HTERT RPE-1 (cell line): ENCODE results near the gene SH3PXD2B.
"Not testable (repeated sequence)": the region's sequence is repeated elsewhere in the genome, so short reads cannot be mapped to it uniquely, and the experiment has no call there.

Experiments
- in situ Hi-C: fragments of 300-500 bp; cut with MboI; formaldehyde crosslinking; loops from 4 replicates; pipeline ENCODE4 v1.14.3; 2020; ENCODE audit warnings: low sequenced_read_pairs

Gene SH3PXD2B

DNA sequence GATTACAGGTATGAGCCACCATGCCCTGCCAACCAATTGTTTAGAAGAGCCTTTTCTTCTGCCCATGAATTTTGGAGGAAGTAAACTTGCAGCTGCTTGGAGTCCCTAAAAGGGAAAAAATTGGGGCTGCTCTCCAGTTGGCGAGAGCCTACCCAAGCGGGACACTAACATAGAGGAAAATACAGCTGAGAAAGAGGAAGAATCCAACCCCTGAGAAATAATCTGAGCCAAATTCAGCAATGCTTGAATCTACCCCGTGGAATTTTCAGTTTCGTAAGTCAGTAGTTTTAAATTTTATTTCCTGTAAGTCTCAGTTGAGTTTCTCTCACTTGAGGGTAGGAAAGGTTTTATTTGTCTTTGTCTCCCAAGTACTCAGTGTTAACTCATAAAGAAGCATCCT lies 140.4 kb downstream of the SH3PXD2B start:
- in situ Hi-C loops: no loop called here

DNA sequence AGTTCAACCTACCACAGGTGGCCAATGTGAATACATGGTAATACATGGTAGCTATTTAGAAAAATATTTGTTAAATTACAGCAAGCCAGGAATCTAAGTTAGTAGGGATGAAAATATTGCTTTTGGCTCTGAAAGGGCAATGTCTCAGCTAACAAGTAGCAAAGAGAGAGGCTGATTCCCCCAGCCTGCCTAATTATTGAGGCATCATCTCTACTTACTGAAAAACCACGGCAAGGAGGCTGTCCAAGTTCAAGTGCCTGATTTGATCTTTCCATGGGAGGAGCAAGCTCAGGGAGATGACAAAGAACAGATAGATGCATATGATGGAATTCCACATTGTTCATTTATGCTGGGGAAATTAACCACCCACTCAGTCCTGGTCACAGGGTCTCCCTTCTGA lies 142.0 kb downstream of the SH3PXD2B start:
- in situ Hi-C loops: no loop called here

GRCh38 chr5:172311605-172312004 lies 142.7 kb downstream of the SH3PXD2B start:
- in situ Hi-C loops: no loop called here

DNA sequence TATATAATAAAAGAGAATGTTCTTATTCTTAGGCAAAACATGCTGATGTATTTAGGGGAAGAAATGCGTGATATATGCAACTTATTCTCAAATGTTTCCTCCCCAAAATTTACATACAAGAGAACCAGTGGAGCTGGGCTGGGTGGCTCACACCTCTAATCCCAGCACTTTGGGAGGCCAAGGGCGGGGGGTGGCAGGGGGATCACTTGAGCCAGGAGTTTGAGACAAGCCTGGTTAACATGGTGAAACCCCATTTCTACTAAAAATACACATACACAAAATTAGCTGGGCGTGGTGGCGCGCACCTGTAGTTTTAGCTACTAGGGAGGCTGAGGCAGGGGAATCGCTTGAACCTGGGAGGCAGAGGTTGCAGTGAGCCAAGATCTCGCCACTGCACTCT lies 143.3 kb downstream of the SH3PXD2B start:
- in situ Hi-C loops: no loop called here

DNA sequence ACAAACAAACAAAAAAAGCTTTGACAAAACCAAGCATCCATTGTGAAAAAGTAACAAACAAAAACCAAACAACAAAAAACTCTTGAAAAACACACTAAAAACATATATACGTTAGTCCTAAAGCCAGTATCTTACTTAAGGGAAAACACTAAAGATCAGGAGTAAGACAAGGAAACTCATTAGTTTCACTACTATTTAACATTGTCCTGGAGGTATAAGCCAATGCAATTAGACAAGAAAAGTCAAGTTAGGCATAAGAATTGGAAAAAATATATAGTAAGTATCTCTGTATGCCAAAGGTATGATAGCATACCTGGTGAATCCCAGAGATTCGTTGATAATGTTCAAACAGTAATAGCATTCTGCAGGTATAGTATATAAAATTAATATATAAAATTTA lies 148.9 kb downstream of the SH3PXD2B start:
- in situ Hi-C loops: no loop called here

DNA sequence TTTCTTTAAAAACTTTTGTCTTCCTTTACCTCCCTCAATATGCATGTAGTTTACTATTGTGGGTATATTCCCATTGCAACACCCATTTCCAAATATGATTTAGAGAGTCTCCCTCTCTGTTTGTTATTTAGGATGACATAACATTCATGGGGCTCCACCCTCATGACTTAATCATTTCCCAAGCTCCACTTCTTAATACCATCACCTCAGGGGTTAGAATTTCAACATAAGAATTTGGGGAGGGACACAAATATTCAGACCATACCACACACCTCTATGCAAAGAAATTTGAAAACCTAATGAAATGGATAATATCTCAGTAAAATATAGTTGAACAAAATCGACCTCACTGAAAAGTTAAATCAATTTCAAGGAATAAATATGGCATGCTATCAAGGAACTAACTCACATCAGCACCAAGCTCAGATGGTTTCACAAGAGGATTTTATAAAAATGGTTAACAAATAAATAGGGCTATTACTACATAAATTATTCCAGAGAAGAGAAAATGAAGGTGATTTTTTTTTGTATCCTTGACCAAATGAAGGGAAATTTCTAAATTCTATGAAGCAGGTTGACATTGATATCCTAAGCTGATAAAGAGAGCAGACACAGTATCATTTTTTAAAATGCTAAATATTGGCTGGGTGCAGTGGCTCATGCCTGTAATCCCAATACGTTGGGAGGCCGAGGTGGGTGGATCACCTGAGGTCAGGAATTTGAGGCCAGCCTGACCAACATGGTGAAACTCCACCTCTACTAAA lies 150.6 kb downstream of the SH3PXD2B start:
- in situ Hi-C loops: no loop called here

DNA sequence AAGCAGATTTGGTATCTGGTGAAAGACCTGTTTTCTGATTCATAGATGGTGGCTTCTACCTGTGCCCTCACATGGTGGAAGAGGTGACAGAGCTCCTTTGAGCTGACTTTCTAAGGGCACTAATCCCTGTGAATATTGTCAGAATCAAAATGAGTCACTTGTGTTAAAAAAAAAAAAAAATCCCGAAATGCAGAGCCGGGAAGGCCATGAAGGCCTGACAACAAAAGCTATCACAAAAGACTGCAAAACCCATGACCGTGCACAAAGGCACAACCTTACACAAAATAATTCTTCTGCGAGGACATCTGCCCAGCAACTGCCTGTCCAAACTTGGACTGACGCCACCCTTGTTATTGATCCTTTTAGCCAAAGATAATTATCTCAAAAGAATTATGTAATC lies 151.2 kb downstream of the SH3PXD2B start:
- in situ Hi-C loops: no loop called here

- in situ Hi-C loops: no loop called here
Observed at GRCh38 chr5:172302047-172302710, 152.1 kb downstream of the SH3PXD2B start.

- in situ Hi-C loops: no loop called here
Observed at GRCh38 chr5:172299916-172300439, 154.3 kb downstream of the SH3PXD2B start.

DNA sequence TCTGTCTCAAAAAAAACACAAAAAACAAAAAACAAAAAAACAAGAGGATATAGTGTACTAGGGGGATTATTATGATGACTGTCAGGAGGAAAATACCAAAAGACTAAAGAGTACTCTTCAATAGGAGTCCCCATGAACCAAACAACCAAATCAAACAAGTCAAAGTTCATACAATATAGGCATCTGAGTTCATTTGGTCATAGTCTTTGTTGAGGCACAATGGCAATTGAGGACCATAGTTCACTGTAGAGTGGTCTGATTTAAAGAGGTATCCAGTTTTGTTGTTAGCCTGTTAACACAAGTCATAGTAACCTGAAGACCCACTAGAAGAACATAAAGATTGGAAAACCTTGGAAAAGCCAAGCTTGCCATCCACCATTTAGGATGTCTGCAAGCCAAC lies 159.5 kb downstream of the SH3PXD2B start:
- in situ Hi-C loops: no loop called here

DNA sequence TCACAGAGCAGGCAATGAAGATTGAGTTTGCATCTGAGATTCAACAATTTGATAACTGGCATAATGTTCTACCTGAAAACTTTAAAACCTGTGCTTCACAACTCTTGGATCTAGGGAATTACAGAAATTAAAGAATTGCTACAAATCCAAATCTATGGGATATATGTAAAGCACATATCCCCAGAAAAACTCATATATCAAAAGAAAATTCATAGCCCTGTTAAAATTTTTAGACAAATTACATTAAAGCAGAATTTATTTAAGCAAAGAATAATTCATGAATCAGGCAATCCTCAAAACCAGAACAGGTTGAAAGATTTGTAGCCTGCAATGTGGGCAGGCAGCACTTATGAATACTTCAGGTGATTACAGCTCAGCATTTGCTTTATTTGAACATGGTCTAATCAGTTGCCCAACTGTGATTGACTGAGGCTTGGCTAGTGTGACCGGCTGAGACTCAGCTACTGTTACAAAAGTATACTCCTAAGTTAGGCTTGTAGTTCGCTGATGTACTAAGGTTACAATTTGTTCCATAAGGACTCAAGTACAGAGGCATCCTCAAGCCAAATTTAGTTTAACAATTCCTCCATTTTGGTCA lies 160.5 kb downstream of the SH3PXD2B start:
- in situ Hi-C loops: no loop called here

DNA sequence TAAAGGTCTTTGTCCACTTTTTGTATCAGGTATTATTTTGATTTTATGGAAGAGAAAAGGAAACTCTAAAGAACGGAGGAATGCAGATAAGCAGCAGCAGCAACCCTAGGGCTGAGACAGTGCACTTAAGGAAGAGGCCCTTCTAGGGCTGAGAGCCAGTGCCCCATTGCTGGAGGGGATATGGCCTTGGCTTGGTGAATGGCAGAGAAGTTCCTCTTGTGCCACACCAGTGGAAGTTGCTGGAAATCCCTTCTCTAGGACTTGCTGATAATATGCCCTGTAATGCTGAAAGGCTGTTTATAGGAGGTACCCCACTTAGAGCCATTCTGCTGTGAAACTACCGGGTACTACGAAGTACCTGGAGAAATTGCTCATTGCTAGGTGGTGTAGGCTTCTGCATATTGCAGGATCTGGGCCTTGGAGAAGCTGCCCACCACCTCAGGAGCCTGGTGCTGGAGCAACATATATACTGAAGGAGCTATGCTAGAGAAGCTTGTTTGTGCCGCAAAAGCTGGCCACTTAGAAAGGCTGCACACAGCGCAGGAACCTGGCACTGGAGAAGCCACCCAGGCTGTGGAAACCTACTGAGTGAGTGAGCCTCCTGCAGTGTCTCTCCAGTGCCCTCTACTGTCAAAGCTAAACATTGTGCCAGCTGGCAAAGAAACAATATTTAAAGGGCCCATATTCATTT lies 161.1 kb downstream of the SH3PXD2B start:
- in situ Hi-C loops: no loop called here

- in situ Hi-C loops: not testable (repeated sequence)
Observed at GRCh38 chr5:172291837-172292236, 162.5 kb downstream of the SH3PXD2B start.

GRCh38 chr5:172288465-172288864 lies 165.9 kb downstream of the SH3PXD2B start:
- in situ Hi-C loops: no loop called here

DNA sequence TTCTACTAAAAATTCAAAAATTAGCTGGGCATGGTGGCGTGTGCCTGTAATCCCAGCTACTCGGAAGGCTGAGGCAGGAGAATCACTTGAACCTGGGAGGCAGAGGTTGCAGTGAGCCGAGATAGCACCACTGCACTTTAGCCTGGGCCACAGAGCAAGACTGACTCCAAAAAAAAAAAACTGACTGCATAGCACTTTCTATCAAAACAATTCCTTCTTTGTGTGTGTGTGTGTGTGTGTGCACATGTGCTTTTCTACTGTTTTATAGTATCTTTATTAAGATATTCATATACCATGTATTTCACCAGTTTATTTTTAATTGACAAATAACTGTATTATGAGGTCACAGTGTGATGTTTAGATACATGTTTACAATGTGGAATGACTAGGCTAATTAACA lies 167.2 kb downstream of the SH3PXD2B start:
- in situ Hi-C loops: not testable (repeated sequence)

DNA sequence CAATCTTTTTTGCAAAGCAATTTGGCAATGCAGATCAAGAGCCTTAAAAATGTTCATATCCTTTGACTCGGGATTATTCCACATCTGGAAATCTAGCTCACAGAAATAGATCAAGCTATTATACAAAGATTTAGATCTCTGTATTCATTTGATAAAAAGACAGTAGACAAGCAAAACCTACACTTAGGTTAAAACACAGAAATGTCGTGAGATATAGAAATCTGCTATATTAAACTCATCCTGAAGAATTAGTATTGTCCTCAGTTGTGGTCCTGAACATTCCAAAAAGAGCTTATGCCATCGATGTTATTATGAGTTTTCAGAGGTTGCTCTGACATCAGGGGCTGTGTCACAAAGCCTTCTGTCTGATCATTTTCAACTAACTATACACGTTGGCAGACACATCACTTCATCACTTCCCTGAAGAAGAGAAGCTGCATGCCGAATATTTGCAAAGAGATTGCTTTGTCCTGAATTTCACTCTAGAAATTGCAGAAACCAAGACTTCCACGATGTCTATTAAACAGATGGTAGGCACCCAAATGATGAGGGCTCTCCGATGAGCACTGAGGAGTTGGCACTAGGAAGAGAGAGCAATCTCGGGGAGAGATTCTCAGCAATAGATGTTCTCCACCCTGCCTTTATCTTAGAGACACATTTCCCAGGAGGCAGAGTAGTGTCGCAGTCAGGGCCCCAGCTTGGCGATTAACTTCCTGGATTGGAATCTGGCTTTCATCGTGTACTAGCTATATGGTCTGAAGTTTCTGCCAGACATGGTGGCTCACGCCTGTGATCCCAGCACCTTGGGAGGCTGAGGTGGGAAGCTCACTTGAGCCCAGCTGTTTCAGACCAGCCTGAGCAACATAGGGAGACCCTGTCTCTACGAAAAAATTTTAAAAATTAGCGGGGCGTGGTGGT lies 168.8 kb downstream of the SH3PXD2B start:
- in situ Hi-C loops: no loop called here

GRCh38 chr5:172284611-172284980 lies 169.7 kb downstream of the SH3PXD2B start:
- in situ Hi-C loops: no loop called here

GRCh38 chr5:172283862-172284610 lies 170.3 kb downstream of the SH3PXD2B start:
- in situ Hi-C loops: no loop called here

DNA sequence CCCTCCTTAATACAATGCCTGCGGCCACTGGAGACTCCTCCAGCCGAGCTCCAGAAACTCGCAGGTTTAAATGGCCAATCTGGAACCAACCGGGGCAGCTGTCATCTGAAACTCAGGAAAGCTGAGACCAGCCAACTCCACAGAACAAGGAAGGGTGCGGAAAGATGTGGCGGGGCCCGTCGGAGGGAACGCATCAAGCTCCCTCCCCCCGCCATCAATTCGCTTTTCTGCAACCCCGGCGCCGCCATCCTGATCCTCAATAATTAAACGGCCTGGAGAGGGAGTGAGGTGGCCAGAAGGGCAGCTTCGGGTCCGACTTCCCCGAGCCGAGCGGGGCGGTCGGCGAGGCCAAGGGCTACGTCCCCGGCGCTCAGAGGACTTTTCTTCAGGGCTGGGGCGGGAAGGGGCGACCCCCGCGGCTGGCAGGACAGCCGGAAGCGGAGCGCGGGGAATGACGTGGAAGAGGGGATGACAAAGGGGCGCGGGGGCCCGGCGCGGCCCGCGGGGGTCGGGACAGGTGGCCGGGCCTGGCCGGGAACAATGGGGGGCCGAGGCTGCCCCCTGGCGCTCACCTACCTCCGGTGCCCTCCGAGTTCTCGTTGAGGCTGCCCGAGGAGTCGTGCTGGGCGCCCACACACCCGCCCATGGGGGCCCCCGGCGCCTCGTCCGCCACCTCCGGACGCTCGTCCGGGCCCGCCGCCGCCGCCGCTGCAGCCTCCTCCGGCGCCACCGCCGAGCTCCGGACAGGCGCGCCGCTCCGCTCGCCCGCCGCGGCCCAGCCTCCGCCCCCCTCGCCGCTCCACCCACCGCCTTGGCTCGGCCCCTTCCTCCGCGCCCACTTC lies 171.1 kb downstream of the SH3PXD2B start, which contains the start of gene UBTD2:
UBTD2 (minus strand) TSS at position 745 of the 842 bp plus-strand sequence; CDS start at position 646, 99 bp downstream.
- in situ Hi-C loops: no loop called here
